Measurements from ENCODE around the gene MLC1. TPM values are rescaled to one million over a fixed set of nuclear protein-coding genes. Genes with fewer than 3 reads are reported as not detected.

MLC1 gene
- total RNA-seq, 1 donor = under 0.01 TPM

- Histone ChIP-seq H3K9me3 (ENCODE audit: low read depth, low read length) (no peaks in the 10 kb centered on the region), H3K27ac (ENCODE audit: low read depth, low read length) (no peak overlapping the region), H4K20me1 (ENCODE audit: insufficient read depth, low read length) (no peaks in the 10 kb centered on the region), H3K4me3 (ENCODE audit: insufficient read depth, low read length) (no peak overlapping the region), H2AFZ (ENCODE audit: low read length) (no peak overlapping the region), H3K4me2 (ENCODE audit: insufficient read depth, low read length) (no peak overlapping the region), H3K79me2 (ENCODE audit: insufficient read depth, low read length) (no peaks in the 10 kb centered on the region), H3K27me3 (ENCODE audit: insufficient read depth, low read length) (no peaks in the 10 kb centered on the region), H3K4me1 (ENCODE audit: insufficient read depth, low read length) (no peaks in the 10 kb centered on the region), H3K36me3 (ENCODE audit: insufficient read depth, low read length) (no peaks in the 10 kb centered on the region)
- no peak for DNase-seq (ENCODE audit: insufficient read length, low spot score, missing footprints)
- no peak for TF ChIP-seq CTCF (IDR thresholded peaks at IDR 0.05; ENCODE audit: extremely low read depth, low read depth, low read length)
Measured at GRCh38 chr22:50107529-50107928, 22.3 kb upstream of the MLC1 start.

GRCh38 chr22:50105208-50106100 is 20.2 kb upstream of the MLC1 start:
- H3K9me3 ChIP-seq (ENCODE audit: low read depth, low read length) = no peaks in the 10 kb centered on the region
- H3K4me1 ChIP-seq (ENCODE audit: insufficient read depth, low read length) = no peaks in the 10 kb centered on the region
- no peak overlapping the region for H3K4me2 ChIP-seq (ENCODE audit: insufficient read depth, low read length)
- H3K4me3 ChIP-seq (ENCODE audit: insufficient read depth, low read length) = no peak overlapping the region
- DNase-seq (ENCODE audit: insufficient read length, low spot score, missing footprints) = no peak
- H4K20me1 ChIP-seq (ENCODE audit: insufficient read depth, low read length) = no peaks in the 10 kb centered on the region
- no peak overlapping the region for H3K27ac ChIP-seq (ENCODE audit: low read depth, low read length)
- TF ChIP-seq CTCF (IDR thresholded peaks at IDR 0.05; ENCODE audit: extremely low read depth, low read depth, low read length) = no peak
- no peaks in the 10 kb centered on the region for H3K79me2 ChIP-seq (ENCODE audit: insufficient read depth, low read length)
- no peaks in the 10 kb centered on the region for H3K36me3 ChIP-seq (ENCODE audit: insufficient read depth, low read length)
- H2AFZ ChIP-seq (ENCODE audit: low read length) = no peak overlapping the region
- peaks cover 5% of the 10 kb centered on the region for H3K27me3 ChIP-seq (ENCODE audit: insufficient read depth, low read length)

- H2AFZ ChIP-seq (ENCODE audit: low read length) = no peak overlapping the region
- H3K79me2 ChIP-seq (ENCODE audit: insufficient read depth, low read length) = no peaks in the 10 kb centered on the region
- no peak overlapping the region for H3K4me2 ChIP-seq (ENCODE audit: insufficient read depth, low read length)
- no peaks in the 10 kb centered on the region for H3K9me3 ChIP-seq (ENCODE audit: low read depth, low read length)
- no peak overlapping the region for H3K4me3 ChIP-seq (ENCODE audit: insufficient read depth, low read length)
- no peak for TF ChIP-seq CTCF (IDR thresholded peaks at IDR 0.05; ENCODE audit: extremely low read depth, low read depth, low read length)
- H4K20me1 ChIP-seq (ENCODE audit: insufficient read depth, low read length) = no peaks in the 10 kb centered on the region
- H3K36me3 ChIP-seq (ENCODE audit: insufficient read depth, low read length) = no peaks in the 10 kb centered on the region
- peaks cover 5% of the 10 kb centered on the region for H3K27me3 ChIP-seq (ENCODE audit: insufficient read depth, low read length)
- no peak for DNase-seq (ENCODE audit: insufficient read length, low spot score, missing footprints)
- H3K27ac ChIP-seq (ENCODE audit: low read depth, low read length) = no peak overlapping the region
- H3K4me1 ChIP-seq (ENCODE audit: insufficient read depth, low read length) = no peaks in the 10 kb centered on the region
Measured at GRCh38 chr22:50104141-50104544, 18.9 kb upstream of the MLC1 start.

GRCh38 chr22:50102946-50103345 is 17.7 kb upstream of the MLC1 start:
- Histone ChIP-seq H3K4me3 (ENCODE audit: insufficient read depth, low read length) (no peak overlapping the region), H3K27ac (ENCODE audit: low read depth, low read length) (no peak overlapping the region), H3K9me3 (ENCODE audit: low read depth, low read length) (no peaks in the 10 kb centered on the region), H4K20me1 (ENCODE audit: insufficient read depth, low read length) (no peaks in the 10 kb centered on the region), H3K36me3 (ENCODE audit: insufficient read depth, low read length) (no peaks in the 10 kb centered on the region), H2AFZ (ENCODE audit: low read length) (no peak overlapping the region), H3K79me2 (ENCODE audit: insufficient read depth, low read length) (no peaks in the 10 kb centered on the region), H3K4me1 (ENCODE audit: insufficient read depth, low read length) (no peaks in the 10 kb centered on the region), H3K4me2 (ENCODE audit: insufficient read depth, low read length) (no peak overlapping the region), H3K27me3 (ENCODE audit: insufficient read depth, low read length) (peaks cover 5% of the 10 kb centered on the region)
- DNase-seq (ENCODE audit: insufficient read length, low spot score, missing footprints) = no peak
- no peak for TF ChIP-seq CTCF (IDR thresholded peaks at IDR 0.05; ENCODE audit: extremely low read depth, low read depth, low read length)

Data from osteoblast (primary cell).